Cardiac fibroblast (primary cell): ENCODE results near the gene VEZF1.

Experiments
- DNase-seq, 2 donors: peaks; one replicate each; pipeline versions ENCODE4 v3.0.0 to v3.0.0-alpha.2; 2010; ENCODE audit warnings: low read depth in 2 of 2
- H3K4me3 ChIP-seq, 2 donors: replicated peaks in 1 of 2; 1 replicate in 1 of 2; 2 replicates in 1 of 2; pipeline ENCODE4 v1.5.1; 2011; ENCODE audit warnings: low read depth in 2 of 2, low read length in 2 of 2, mild to moderate bottlenecking in 2 of 2, moderate library complexity in 1 of 2
- TF ChIP-seq, protein P1 (sequence below): IDR thresholded peaks from one replicate; pipeline ENCODE4 v1.5.1; 2011; ENCODE audit warnings: low read depth, mild to moderate bottlenecking, low read length, inconsistent platforms

Gene VEZF1

DNA sequence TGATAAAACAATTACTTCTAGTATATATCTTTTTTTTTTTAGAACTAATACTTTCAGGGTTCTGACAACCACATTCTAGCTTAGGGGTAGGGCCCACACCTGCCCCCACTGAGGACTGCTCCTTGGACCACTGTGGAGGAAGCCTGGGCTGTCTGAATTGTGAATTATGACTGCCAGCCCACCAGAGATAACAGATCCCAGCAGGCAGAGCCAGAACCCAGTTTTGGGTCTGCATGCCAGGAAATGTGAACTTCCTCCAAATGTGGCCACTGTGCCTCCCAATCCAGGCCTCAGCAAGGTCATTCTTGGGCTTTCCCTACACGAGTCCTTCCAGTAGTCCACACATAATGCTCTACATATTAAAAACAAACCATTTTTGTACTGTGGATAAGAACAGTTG is 15.9 kb downstream of the VEZF1 start:
- H3K4me3 ChIP-seq = no peak overlapping the region
- TF ChIP-seq, protein P1, sequence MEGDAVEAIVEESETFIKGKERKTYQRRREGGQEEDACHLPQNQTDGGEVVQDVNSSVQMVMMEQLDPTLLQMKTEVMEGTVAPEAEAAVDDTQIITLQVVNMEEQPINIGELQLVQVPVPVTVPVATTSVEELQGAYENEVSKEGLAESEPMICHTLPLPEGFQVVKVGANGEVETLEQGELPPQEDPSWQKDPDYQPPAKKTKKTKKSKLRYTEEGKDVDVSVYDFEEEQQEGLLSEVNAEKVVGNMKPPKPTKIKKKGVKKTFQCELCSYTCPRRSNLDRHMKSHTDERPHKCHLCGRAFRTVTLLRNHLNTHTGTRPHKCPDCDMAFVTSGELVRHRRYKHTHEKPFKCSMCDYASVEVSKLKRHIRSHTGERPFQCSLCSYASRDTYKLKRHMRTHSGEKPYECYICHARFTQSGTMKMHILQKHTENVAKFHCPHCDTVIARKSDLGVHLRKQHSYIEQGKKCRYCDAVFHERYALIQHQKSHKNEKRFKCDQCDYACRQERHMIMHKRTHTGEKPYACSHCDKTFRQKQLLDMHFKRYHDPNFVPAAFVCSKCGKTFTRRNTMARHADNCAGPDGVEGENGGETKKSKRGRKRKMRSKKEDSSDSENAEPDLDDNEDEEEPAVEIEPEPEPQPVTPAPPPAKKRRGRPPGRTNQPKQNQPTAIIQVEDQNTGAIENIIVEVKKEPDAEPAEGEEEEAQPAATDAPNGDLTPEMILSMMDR = no peak
- DNase-seq = no peak

DNA sequence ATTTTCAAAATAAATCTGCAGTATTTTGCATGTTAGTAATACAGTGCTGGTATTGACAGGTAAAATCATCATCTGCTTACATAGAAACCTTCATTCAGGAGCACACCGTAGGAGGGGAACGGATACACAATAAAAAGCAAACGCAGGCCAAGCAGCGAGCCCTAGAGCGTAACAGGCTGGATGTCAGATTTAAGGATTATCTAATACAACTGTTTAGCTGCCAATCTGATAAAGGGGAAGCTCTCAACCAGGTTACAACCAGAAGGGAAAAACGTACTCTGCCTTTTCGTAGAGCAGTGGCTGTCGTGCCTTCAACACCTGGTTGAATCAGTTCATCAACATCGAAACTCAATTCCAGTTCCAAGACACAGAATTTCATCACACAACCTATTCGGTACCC is 16.5 kb downstream of the VEZF1 start:
- DNase-seq = no peak
- TF ChIP-seq, protein P1 = no peak
- no peak overlapping the region for H3K4me3 ChIP-seq

DNA sequence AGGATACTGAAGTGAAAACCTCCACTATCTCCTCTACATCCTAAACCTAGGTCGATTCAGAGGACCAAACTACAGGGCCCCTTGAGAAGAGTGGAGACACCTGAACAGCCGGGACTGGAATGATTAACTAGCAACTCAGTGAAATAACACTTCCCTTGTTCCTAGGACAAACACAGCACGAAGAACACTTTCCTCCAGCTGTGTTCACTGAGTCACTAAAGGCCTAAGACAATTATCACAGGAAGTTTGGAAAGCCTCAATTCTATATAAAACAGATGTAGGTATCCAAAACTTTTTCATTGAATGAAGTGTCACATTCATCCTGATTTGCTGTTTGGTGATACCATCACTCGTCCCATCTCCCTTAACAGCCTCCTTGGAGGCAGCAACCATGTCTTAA is 17.3 kb downstream of the VEZF1 start:
- DNase-seq = peak in 1 of 2 donors; percentile 69
- TF ChIP-seq, protein P1 = no peak

DNA sequence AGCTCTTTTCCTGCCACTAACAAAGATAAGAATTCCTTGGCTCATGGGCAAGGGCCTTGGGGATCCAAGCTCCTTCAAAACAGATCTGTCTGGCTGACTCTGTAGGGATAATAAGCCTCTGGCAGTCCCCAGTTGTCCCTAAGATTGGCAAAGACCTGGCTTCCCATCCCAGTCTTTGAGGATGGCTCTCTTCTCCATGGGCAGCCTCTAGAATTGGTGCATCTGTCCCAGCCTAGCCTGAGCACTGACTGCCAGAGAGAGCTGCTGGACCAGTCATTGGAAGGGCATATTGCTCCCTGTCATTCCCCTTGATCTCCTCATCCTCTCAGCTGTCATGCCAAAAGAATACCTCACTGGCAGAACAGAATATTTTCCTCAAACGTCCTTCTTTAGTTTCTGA is 19.6 kb downstream of the VEZF1 start:
- no peak for DNase-seq
- TF ChIP-seq, protein P1 = no peak
- no peak overlapping the region for H3K4me3 ChIP-seq

More for the DNA sequence above, 17.3 kb downstream of the VEZF1 start:
- no peak overlapping the region for H3K4me3 ChIP-seq

DNA sequence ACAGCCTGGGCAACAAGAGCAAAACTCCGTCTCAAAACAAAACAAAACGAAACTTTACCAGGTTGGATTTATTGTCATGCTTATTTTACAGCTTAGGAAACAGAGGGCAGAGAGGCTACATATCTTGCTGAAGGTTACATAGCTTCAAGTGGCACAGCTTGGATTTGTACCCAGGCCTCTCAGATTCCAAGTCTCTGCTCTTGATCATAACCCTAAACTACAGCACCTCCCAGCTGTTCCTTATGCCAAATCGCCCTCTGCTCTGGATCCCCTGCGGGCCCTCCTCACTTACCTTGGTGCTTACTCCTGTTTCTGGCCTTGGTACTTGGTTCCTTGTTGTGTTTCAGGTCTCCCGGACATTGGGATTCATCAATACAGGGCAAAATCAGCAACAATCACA is 21.2 kb downstream of the VEZF1 start:
- no peak overlapping the region for H3K4me3 ChIP-seq
- TF ChIP-seq, protein P1 = no peak
- no peak for DNase-seq

DNA sequence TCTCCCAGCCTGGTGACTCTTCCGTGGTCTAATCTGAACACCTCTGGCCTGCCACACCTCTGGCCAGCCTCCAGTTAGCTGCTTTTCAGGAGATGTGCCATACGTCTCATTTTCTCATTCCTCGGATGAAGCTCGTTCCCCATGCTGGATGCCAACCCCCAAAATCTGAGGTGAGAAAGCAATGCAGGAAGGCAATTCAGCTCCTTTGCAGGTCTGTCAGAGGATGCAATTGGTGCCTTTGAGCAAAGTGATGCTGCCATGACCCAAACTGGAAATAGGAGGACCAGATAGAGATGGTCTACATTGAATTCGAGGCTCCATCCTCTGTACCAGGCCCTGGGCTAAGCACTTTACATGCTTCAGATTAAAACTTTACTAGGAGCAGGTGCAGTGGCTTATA is 21.8 kb downstream of the VEZF1 start:
- no peak for DNase-seq
- TF ChIP-seq, protein P1 = no peak
- no peak overlapping the region for H3K4me3 ChIP-seq

DNA sequence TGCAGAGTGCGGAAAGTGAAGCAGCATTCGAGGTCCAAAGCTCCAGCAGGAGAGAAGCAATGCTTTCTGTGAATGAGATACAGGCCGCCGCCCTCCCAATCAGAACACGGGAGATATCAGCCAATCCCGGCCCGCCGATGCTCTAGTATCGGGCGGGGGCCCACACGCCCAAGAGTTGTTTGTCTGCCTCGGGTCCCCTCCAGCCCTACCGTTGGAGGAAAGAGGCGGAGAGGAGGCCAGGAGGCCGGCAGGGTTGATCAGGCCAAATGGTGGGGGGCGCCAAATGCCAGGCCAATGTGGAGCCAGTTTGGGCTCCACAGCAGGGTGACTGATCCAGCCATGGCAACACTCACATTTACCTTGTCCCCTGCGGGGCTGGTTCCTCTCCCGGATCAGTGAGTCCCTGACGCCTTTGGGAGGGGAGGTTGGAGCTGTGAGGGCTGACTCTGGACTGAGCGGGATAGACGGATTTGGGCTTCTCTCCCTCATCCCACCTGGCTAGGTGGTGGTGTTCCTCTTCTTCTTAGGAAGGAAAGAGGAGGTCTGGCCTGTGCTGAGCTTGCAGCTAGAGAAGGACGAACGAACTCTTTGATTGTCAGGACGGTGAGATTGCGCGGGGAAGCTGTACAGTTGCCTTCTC is 22.4 kb downstream of the VEZF1 start:
- DNase-seq = no peak
- TF ChIP-seq, protein P1 = no peak

More for the DNA sequence above, 22.4 kb downstream of the VEZF1 start:
- H3K4me3 ChIP-seq = no peak overlapping the region
